Germinal center (tissue), 1 donor: ENCODE results near the gene KRTAP4-5.
"Not testable (repeated sequence)": the region's sequence is repeated elsewhere in the genome, so short reads cannot be mapped to it uniquely, and the experiment has no call there.

Experiments used
- DNase-seq: peaks from one replicate; pipeline ENCODE4 v3.0.0; 2012; ENCODE audit warnings: mixed read lengths, low spot score

Gene KRTAP4-5

DNA sequence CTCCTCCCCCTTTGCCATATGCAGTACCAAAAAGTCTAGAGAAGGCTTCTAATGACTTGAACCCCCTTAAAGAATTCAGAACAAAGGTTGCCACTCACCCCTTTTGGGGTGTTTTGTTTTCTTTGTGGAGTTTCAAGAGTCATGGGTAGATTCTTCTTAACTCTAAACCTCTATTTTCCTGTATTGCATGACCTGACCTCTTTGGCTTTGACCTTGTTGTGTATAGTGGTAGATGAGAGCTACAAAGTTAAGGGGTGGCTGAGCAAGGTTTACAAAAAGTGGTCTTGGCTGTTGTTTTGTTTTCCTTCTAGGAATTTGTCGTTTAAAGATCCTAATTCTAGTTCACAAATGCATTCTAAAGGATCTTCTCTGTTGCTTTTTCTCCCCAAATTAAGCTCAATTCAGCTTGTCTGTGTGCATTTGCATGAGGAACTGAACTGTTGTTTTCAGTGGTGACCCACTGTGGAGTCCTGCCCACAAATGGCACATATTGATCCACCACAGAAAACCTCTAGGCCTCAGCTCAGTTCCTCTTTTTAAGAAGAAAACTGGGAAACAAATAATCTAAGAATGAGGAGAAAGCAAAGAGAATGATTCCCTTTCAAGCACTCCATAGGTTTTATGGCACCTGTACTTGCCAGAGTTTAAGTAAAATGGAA is 40.8 kb downstream of the KRTAP4-5 start:
- DNase-seq, result not testable (repeated sequence)

- no peak for DNase-seq
These were observed 41.6 kb downstream of the KRTAP4-5 start for GRCh38 chr17:41107941-41108450.

DNA sequence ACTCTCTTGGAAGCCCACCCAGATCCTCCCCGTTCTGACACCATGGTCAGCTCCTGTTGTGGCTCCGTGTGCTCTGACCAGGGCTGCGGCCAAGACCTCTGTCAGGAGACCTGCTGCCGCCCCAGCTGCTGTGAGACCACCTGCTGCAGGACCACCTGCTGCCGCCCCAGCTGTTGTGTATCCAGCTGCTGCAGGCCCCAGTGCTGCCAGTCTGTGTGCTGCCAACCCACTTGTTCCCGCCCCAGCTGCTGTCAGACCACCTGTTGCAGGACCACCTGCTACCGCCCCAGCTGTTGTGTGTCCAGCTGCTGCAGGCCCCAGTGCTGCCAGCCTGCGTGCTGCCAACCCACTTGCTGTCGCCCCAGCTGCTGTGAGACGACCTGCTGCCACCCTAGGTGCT is 44.3 kb downstream of the KRTAP4-5 start, which contains the start of gene KRTAP4-9:
KRTAP4-9 (plus strand) TSS at position 43 of the 400 bp plus-strand sequence; CDS start at position 43, 0 bp downstream.
- DNase-seq, result not testable (repeated sequence)

GRCh38 chr17:41104386-41105038 is 45.1 kb downstream of the KRTAP4-5 start:
- DNase-seq, result not testable (repeated sequence)

DNA sequence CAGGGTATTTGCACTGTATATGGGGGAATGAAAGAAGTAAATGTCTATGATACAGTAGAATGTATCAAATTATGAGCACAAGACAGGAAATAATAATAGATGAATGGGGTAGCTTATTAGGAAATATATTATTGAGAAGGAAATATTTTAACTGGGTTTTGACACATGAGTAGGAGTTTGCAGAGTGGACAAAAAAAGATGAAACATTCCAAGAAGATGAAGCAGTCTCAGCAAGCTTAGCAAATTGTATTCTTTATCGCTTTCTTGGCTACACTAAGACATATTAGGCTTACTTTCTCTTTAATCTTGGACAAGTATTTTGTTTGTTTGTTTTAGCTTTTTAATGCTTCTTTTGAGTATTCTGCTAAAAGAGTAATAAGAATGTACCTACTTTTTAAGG is 45.7 kb downstream of the KRTAP4-5 start:
- no peak for DNase-seq

DNA sequence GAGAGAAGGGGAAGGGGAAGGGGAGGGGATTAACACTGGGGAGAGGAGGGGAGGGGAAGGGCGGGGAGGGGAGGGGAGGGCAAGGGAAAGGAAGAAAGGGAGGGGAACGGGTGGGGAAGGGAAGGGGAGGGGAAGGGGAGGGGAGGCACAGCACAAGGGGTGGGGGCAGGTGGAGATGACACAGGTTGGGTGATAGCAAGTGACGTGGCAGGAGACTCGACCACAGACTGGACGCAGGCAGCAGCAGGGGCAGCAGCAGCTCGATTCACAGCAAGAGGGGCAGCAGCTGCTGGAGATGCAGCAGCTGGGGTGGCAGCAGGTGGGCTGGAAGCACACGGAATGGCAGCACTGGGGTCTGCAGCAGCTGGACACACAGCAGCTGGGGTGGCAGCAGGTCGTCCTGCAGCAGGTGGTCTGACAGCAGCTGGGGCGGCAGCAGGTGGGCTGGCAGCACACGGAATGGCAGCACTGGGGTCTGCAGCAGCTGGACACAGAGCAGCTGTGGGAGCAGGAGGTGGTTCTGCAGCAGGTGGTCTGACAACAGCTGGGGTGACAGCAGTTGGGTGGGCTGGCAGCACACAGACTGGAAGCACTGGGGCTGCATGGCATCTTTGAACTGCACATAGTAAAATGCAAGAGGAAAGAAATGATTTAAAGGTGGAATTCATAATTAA is 47.9 kb downstream of the KRTAP4-5 start, which contains the start of gene KRTAP4-16:
KRTAP4-16 (minus strand) TSS at position 624 of the 674 bp plus-strand sequence; CDS start at position 624, 0 bp downstream.
- DNase-seq, result no peak

DNA sequence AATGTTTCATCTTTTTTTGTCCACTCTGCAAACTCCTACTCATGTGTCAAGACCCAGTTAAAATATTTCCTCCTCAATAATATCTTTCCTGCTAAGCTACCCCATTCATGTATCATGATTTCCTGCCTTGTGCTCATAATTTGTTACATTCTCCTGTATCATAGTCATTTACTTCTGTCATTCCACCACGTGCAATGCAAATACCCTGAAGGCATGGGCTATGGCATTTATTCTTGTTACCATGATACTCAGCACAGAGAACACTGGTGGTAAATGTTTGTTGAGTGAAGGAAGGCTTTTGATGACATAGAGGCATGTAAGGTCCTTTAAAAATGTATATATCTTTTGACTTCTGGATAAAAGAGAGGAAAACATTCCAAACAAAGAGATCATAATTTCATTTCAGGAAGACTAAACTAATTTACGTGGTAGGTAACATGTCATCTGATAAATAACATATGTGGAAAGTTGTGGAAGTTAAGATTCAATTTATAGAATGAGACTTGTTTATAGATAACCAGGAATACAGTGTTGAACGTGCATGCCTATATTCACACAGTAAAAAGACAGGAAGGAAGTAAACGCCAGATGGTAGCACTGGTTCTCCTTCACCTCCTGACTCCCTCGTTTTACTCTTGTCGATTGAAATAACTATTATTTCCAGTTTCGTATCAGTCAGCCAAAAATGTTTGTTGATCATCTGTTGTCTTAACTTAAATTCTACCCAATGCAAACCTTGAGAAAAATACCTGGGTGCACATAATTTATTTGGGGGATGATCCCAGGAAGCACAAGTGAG is 49.7 kb downstream of the KRTAP4-5 start:
- DNase-seq, result not testable (repeated sequence)
